HFFc6 (cell line): ENCODE data around the gene NXPH3. TPM values are rescaled to one million over a fixed set of nuclear protein-coding genes. Genes with fewer than 3 reads are reported as not detected.

Experiments
- DNase-seq: peaks from one replicate; pipeline ENCODE4 v3.0.0-alpha.2; 2018
- H3K27ac Mint-ChIP-seq: 2 replicates; pipeline ENCODE4 v1.8.0; 2020; ENCODE audit warnings: mild to moderate bottlenecking, mixed read lengths
- H3K27me3 Mint-ChIP-seq: 2 replicates; pipeline ENCODE4 v1.8.0; 2021; ENCODE audit warnings: mild to moderate bottlenecking, moderate library complexity, mixed read lengths; ENCODE audit not compliant: insufficient read depth
- H3K36me3 Mint-ChIP-seq: 2 replicates; pipeline ENCODE4 v1.8.0; 2021; ENCODE audit warnings: low read depth, mixed read lengths
- H3K4me1 Mint-ChIP-seq: 2 replicates; pipeline ENCODE4 v1.8.0; 2020; ENCODE audit warnings: low read depth, mixed read lengths
- H3K4me3 Mint-ChIP-seq: 2 replicates; pipeline ENCODE4 v1.8.0; 2020; ENCODE audit warnings: mild to moderate bottlenecking, moderate library complexity, mixed read lengths
- H3K9me3 Mint-ChIP-seq: 2 replicates; pipeline ENCODE4 v1.8.0; 2020; ENCODE audit warnings: mild to moderate bottlenecking, mixed read lengths
- total RNA-seq, 6 experiments: library from RNA; stranded (reverse); fragmentation: NEBNext Ultra II Directional; extraction: Animal tissue kit (Norgen Biotek cat#: 25700); gene quantifications; 2 replicates in 1 of 6; 3 replicates in 5 of 6; pipeline ENCODE4 v1.2.3, GENCODE V29; 2021
- TF ChIP-seq, protein P1 (sequence below): fragments of 200-600 bp; sonication (generic); IDR thresholded peaks from 2 replicates; pipeline ENCODE4 v1.5.0; 2021; ENCODE audit warnings: antibody characterized with exemption, mild to moderate bottlenecking

Gene NXPH3
- total RNA-seq, 6 experiments from 2014 or later, result 0.59 to 2.3 (median 1.5) TPM

DNA sequence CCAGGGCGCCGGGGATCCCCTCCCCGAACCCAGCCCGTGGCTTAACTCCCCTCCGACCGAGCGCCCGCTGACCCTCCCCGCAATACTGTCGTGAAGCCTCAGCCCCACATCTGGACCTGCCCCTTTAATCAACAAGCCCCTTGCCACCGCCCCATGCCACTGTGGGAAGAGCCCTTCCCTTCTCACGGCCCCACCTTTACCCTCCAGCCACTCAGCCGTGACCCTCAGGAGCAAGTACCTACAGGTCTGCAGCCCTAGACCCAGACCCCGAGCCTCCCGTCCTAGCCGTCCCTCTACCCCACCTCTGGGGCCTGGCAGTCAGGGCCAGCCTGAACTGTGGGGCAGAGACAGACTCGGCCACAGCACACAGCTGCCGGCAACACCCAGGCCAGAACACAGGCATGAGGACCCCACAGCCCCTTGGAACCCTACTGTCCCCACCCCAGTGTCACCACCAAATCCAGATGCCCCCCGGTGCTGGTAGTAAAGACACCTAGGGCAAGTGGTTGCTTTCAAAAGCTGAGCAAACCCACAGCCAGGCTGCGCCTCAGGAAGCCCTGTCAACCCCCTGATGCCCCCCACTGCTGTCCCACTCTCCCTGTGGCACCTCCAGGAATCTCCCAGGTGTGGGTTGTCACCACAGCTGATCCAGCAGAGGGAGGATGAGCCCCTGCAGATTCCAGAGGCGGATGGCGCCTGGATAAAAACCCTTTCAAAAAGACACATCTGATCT lies 1.4 kb downstream of the NXPH3 start:
- Mint-ChIP-seq H3K36me3 (no peaks in the 10 kb centered on the region), H3K9me3 (no peaks in the 10 kb centered on the region), H3K27me3 (peaks cover 16% of the 10 kb centered on the region), H3K4me3 (peak overlapping the region; percentile 87), H3K4me1 (peaks cover 25% of the 10 kb centered on the region), H3K27ac (no peak overlapping the region)
- DNase-seq, result no peak
- TF ChIP-seq, protein P1, sequence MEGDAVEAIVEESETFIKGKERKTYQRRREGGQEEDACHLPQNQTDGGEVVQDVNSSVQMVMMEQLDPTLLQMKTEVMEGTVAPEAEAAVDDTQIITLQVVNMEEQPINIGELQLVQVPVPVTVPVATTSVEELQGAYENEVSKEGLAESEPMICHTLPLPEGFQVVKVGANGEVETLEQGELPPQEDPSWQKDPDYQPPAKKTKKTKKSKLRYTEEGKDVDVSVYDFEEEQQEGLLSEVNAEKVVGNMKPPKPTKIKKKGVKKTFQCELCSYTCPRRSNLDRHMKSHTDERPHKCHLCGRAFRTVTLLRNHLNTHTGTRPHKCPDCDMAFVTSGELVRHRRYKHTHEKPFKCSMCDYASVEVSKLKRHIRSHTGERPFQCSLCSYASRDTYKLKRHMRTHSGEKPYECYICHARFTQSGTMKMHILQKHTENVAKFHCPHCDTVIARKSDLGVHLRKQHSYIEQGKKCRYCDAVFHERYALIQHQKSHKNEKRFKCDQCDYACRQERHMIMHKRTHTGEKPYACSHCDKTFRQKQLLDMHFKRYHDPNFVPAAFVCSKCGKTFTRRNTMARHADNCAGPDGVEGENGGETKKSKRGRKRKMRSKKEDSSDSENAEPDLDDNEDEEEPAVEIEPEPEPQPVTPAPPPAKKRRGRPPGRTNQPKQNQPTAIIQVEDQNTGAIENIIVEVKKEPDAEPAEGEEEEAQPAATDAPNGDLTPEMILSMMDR, result no peak

DNA sequence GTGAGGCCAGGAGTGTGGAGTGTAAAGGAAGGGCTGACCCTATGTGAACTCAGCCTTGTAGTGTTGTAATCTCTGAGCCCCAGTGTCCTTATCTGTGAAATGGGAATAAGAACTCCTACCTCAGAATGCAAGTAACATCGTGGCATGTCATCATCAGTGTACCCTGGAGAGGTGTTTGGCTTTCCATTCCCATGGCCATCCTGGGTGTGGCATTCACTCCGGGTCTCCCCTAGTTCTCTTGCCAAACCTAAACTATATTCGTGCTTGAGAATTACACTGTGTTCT lies 1.9 kb downstream of the NXPH3 start:
- TF ChIP-seq, protein P1, result no peak
- Mint-ChIP-seq H3K4me3 (peak overlapping the region; percentile 87; the same call in 1 of the 2 replicates), H3K4me1 (peaks cover 30% of the 10 kb centered on the region), H3K27me3 (peaks cover 14% of the 10 kb centered on the region), H3K36me3 (no peaks in the 10 kb centered on the region), H3K9me3 (no peaks in the 10 kb centered on the region), H3K27ac (no peak overlapping the region)
- DNase-seq, result no peak

DNA sequence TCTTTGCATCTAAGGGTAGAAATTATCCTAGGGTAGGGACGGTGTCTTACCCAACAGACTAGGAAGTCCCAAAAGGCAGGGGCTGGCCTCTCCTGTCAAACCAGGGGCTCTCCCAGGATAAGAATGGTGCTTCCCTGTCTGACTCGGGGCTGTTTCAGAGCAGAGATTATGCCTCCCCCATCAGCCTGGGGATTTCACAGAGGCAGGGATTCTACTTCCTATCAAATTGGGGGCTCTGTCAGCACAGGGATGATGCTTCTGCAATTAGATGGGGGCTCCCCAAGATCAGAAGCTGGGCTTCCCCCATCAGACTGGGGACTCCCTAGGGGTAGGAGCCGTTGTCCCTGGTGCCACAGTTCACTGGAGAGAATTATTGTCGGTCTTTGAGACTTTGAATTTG lies 2.3 kb downstream of the NXPH3 start:
- TF ChIP-seq, protein P1, result no peak
- no peaks in the 10 kb centered on the region for H3K9me3 Mint-ChIP-seq
- peaks cover 33% of the 10 kb centered on the region for H3K4me1 Mint-ChIP-seq
- H3K36me3 Mint-ChIP-seq, result no peaks in the 10 kb centered on the region
- H3K27me3 Mint-ChIP-seq, result peaks cover 11% of the 10 kb centered on the region
- DNase-seq, result no peak
- no peak overlapping the region for H3K4me3 Mint-ChIP-seq
- no peak overlapping the region for H3K27ac Mint-ChIP-seq

DNA sequence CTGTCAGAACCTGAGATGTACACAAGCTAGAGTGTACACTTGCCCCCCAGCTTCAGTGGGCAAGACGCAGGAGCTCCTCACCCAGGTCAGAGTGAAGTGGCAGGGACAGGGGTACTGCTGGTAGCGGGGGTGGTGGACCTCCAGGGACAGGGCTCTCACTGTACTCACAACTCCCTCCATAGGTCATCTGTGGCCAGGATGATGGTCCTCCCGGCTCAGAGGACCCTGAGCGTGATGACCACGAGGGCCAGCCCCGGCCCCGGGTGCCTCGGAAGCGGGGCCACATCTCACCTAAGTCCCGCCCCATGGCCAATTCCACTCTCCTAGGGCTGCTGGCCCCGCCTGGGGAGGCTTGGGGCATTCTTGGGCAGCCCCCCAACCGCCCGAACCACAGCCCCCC lies 2.7 kb downstream of the NXPH3 start:
- DNase-seq, result no peak
- H3K27me3 Mint-ChIP-seq, result peaks cover 8% of the 10 kb centered on the region

DNA sequence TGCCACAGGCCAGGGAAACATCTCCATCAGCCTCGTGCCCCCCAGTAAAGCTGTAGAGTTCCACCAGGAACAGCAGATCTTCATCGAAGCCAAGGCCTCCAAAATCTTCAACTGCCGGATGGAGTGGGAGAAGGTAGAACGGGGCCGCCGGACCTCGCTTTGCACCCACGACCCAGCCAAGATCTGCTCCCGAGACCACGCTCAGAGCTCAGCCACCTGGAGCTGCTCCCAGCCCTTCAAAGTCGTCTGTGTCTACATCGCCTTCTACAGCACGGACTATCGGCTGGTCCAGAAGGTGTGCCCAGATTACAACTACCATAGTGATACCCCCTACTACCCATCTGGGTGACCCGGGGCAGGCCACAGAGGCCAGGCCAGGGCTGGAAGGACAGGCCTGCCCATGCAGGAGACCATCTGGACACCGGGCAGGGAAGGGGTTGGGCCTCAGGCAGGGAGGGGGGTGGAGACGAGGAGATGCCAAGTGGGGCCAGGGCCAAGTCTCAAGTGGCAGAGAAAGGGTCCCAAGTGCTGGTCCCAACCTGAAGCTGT lies 3.4 kb downstream of the NXPH3 start:
- no peaks in the 10 kb centered on the region for H3K9me3 Mint-ChIP-seq
- H3K27ac Mint-ChIP-seq, result no peak overlapping the region
- no peak for DNase-seq
- no peak overlapping the region for H3K4me3 Mint-ChIP-seq
- H3K4me1 Mint-ChIP-seq, result peaks cover 34% of the 10 kb centered on the region
- TF ChIP-seq, protein P1, result no peak
- H3K27me3 Mint-ChIP-seq, result peaks cover 10% of the 10 kb centered on the region
- no peaks in the 10 kb centered on the region for H3K36me3 Mint-ChIP-seq

More for the DNA sequence above, 2.7 kb downstream of the NXPH3 start:
- peaks cover 34% of the 10 kb centered on the region for H3K4me1 Mint-ChIP-seq
- no peaks in the 10 kb centered on the region for H3K9me3 Mint-ChIP-seq
- no peaks in the 10 kb centered on the region for H3K36me3 Mint-ChIP-seq
- no peak overlapping the region for H3K4me3 Mint-ChIP-seq
- H3K27ac Mint-ChIP-seq, result no peak overlapping the region
- TF ChIP-seq, protein P1, result no peak
